ACC112 (cell line): ENCODE measurements around the gene RTF2.

Experiments used
- H2AFZ ChIP-seq: fragments of 200-600 bp; sonication (generic); one replicate; pipeline ENCODE4 v1.6.0; 2017; ENCODE audit warnings: antibody characterized with exemption, low read length; ENCODE audit not compliant: unreplicated experiment
- H3K27ac ChIP-seq: fragments of 200-600 bp; sonication (generic); 2 replicates; pipeline ENCODE4 v1.5.1; 2014; ENCODE audit warnings: low read depth, mild to moderate bottlenecking, antibody characterized with exemption, low read length, moderate library complexity
- H3K27me3 ChIP-seq: fragments of 200-600 bp; sonication (generic); 2 replicates; pipeline ENCODE4 v1.6.1; 2014; ENCODE audit warnings: mild to moderate bottlenecking, antibody characterized with exemption, low read length, moderate library complexity, mixed read lengths; ENCODE audit not compliant: insufficient read depth
- H3K36me3 ChIP-seq: fragments of 200-600 bp; sonication (generic); 2 replicates; pipeline ENCODE4 v1.6.1; 2016; ENCODE audit warnings: mild to moderate bottlenecking, antibody characterized with exemption, low read length, moderate library complexity, mixed read lengths; ENCODE audit not compliant: insufficient read depth
- H3K4me1 ChIP-seq: fragments of 200-600 bp; sonication (generic); one replicate; pipeline ENCODE4 v1.6.1; 2016; ENCODE audit warnings: low read length, mixed read lengths; ENCODE audit not compliant: insufficient read depth, unreplicated experiment, control insufficient read depth
- H3K4me3 ChIP-seq: fragments of 200-600 bp; sonication (generic); 2 replicates; pipeline ENCODE4 v1.5.1; 2014; ENCODE audit warnings: mild to moderate bottlenecking, low read depth, low read length
- H3K79me2 ChIP-seq: fragments of 200-600 bp; sonication (generic); one replicate; pipeline ENCODE4 v1.6.0; 2016; ENCODE audit warnings: low read length; ENCODE audit not compliant: control insufficient read depth, unreplicated experiment, insufficient read depth

The RTF2 gene, protein sequence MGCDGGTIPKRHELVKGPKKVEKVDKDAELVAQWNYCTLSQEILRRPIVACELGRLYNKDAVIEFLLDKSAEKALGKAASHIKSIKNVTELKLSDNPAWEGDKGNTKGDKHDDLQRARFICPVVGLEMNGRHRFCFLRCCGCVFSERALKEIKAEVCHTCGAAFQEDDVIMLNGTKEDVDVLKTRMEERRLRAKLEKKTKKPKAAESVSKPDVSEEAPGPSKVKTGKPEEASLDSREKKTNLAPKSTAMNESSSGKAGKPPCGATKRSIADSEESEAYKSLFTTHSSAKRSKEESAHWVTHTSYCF

DNA sequence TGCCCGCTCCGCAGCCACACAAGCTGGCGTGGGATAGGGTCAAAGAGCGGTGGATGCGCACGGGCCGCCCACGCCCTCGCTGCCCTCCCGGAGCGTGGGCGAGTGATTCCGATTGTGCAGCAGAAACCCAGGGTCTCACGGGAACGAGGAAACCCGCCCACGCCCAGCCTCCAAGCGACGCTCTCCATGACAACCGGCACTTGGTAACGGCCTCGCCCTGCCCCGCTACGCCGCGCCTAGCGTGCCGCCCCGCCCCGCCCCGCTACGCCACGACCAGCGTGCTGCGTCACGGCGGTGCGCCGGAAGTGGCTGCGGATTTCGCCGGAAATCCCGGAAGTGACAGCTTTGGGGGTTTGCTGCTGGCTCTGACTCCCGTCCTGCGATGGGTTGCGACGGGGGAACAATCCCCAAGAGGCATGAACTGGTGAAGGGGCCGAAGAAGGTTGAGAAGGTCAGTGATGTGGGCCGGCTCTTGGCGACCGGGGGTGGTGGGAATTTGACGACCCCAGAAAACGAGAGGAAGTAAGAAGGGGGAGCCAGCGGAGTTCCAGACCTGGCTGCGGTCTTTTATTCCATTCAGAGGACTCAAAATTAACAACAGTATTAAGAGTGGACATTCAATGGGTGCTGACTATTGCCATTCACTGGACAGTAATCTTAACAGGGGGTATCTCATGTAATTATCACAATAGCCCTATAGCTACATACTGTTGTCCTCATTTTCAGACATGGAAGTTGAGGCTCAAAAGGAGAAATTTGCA, at the start of gene RTF2:
Gene RTF2, plus strand, starts transcription at position 312 of the 761 bp plus-strand sequence. Its CDS starts 71 bp downstream, at position 383.
- Histone ChIP-seq H3K79me2 (peaks cover 33% of the 10 kb centered on the region), H3K4me1 (peaks cover 10% of the 10 kb centered on the region), H3K27ac (peak within 1 kb of the TSS; percentile 82), H3K36me3 (0 out of 2 replicates have a peak, but pooled peaks cover 9% of the 10 kb centered on the region), H2AFZ (peak within 1 kb of the TSS; percentile 38), H3K27me3 (no peaks in the 10 kb centered on the region), H3K4me3 (peak within 1 kb of the TSS; percentile 97)

DNA sequence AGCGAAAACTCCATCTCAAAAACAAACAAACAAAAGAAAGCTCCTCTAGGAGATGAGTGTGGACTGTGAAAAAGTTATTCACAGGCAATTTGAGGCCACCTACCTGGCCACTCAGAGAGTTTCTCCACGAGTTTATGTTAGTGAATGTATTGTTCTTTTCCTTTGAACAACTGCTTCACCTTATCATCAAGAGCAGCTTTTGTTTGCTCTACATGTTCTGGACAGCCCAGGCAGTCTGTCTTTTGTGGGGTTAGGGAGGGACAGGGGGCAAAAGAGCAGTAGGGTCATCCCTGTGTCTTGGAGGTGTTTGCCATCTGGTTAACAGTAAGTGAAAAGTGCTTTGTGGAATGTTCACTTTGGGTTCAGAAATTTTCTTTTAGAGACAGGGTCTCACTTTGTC, 48.4 kb upstream of the RTF2 start:
- H3K4me3 ChIP-seq, result no peak overlapping the region
- no peak overlapping the region for H2AFZ ChIP-seq
- H3K79me2 ChIP-seq, result no peaks in the 10 kb centered on the region
- H3K36me3 ChIP-seq, result no peaks in the 10 kb centered on the region
- H3K4me1 ChIP-seq, result peaks cover 40% of the 10 kb centered on the region
- H3K27ac ChIP-seq, result no peak overlapping the region
- no peaks in the 10 kb centered on the region for H3K27me3 ChIP-seq

DNA sequence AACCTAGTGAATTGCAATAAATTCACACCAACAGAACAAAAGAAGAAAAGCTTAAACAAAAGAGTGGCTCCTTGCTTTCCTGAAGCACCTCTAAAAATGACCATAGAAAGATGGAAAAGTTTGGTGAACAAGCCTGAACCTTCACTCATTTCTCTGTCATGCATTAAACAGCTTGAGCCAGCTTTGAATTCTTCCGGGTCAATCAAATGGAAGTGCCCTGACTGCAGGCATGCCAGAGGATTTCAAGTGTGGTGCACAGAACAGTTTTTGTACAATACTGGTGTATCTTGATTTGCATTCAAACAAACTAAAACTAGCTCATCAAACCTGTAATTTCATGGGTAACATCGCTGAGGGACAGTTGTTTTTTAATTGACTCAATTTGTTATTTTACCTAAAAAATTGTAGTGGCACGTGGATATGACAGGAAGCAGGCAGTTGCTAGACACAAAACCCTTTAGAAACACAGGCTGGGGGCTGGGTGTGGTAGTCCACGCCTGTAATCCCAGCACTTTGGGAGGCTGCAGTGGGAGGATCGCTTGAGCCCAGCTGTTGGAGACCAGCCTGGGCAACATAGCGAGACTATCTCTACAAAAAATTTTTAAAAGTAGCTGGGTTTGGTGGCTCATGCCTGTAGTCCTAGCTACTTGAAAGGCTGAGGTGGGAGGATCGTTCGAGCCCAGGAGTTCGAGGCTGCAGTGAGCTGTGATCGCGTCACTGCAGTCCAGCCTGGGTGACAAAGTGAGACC, 47.3 kb upstream of the RTF2 start:
- no peaks in the 10 kb centered on the region for H3K79me2 ChIP-seq
- no peaks in the 10 kb centered on the region for H3K36me3 ChIP-seq
- H3K4me1 ChIP-seq, result peaks cover 34% of the 10 kb centered on the region
- H3K27me3 ChIP-seq, result no peaks in the 10 kb centered on the region
- no peak overlapping the region for H3K27ac ChIP-seq
- no peak overlapping the region for H2AFZ ChIP-seq
- no peak overlapping the region for H3K4me3 ChIP-seq

DNA sequence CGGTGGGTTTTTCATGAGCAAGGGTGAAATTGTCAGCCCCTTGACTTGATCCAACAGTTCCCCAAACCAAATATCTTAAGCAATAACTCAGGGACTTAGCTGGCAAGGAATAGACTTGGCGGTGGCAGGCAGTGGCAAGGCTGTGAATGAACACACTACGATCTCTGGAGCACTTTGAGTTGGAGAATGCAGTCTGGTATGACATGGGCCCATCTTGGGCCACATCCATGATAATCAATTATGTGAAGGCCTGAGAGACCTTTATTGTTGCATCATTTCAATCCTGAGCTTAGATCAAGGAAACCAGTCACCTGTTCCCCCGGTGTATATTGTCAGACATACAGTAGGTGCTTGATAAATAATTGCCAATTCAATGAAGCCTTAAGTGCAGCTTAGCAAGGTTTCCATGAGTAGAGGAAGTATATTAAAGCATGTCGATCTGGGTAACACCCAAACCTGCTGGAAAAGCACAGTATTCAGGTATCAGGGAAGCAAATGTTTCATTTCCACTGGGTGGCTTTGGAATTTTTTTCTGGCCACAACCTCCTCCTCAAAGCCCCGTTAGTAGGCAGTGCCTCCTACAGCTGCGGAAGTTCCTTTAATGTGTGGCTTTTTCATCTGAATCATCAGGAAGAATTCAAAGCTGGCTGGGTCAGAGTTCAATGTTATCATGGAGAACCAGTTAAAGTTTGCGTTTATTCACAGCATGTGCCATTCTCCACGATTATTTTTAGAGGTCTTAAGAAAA, 46.2 kb upstream of the RTF2 start:
- Histone ChIP-seq H3K36me3 (no peaks in the 10 kb centered on the region), H3K27me3 (no peaks in the 10 kb centered on the region), H3K4me1 (peaks cover 34% of the 10 kb centered on the region), H3K79me2 (no peaks in the 10 kb centered on the region), H3K27ac (peak overlapping the region; percentile 72), H3K4me3 (peak overlapping the region; percentile 32; the same call in 1 of the 2 replicates), H2AFZ (peak overlapping the region; percentile 57)

DNA sequence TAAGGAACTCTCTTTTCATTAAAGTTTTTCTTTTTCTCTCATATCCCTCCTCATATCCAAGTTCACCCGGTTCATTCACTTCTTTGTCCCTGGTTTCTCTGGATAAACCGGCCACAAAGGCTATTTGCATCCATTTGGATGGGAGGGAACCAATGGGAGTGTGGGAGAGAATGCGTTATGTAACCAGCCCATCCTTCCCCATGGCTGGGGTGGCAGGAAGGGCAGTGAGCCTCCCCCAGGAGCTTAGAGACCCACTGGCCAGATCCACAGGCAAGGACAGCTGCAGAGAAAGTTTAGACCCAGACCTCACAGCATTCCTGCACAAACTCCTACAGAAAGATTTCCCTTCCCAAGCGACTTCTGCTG, 45.6 kb upstream of the RTF2 start:
- Histone ChIP-seq H2AFZ (peak overlapping the region; percentile 57), H3K79me2 (no peaks in the 10 kb centered on the region), H3K27me3 (no peaks in the 10 kb centered on the region), H3K4me1 (peaks cover 33% of the 10 kb centered on the region), H3K4me3 (peak overlapping the region; percentile 32; the same call in 1 of the 2 replicates), H3K27ac (peak overlapping the region; percentile 72), H3K36me3 (no peaks in the 10 kb centered on the region)

DNA sequence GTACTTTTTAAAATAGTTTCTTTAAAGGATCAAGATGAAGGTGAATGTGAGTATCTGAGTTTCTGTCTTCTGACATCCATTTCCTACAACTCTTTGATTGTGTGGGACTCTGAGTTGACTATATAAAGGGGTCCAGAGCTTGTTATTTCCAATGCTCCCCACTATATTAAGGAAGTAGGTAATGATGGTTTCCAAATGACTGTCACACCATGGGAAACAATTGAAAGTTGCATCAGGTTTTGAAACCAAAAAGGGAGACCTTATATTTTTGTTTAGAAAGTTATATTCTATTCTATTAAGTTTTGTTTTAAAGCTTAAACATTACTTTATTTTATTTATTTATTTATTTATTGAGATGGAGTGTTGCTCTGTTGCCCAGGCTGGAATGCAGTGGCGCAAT, 45.2 kb upstream of the RTF2 start:
- peaks cover 29% of the 10 kb centered on the region for H3K4me1 ChIP-seq
- no peaks in the 10 kb centered on the region for H3K36me3 ChIP-seq
- H3K4me3 ChIP-seq, result no peak overlapping the region
- H3K27me3 ChIP-seq, result no peaks in the 10 kb centered on the region
- no peaks in the 10 kb centered on the region for H3K79me2 ChIP-seq
- peak overlapping the region; percentile 72 for H3K27ac ChIP-seq
- peak overlapping the region; percentile 57 for H2AFZ ChIP-seq

DNA sequence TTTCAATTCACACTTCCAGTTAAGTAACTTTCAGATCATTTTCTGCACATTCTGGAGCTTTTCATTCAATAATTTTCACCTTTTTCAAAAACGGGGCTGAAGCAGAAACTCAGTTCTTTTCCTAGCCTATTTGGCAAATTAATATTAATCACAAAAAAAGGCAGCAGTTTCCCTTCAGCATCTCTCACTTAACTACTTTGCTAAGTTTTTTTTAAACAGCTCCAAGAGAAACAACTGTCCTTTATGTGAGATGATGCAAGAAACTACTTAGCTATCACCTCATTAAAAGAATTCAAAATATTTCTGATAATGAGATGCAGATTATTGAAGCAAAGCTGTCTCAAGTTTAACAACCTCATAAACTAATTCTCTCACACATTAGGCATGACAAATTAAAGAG, 44.5 kb upstream of the RTF2 start:
- Histone ChIP-seq H2AFZ (no peak overlapping the region), H3K36me3 (no peaks in the 10 kb centered on the region), H3K4me3 (no peak overlapping the region), H3K27ac (no peak overlapping the region), H3K27me3 (no peaks in the 10 kb centered on the region), H3K79me2 (no peaks in the 10 kb centered on the region), H3K4me1 (peaks cover 25% of the 10 kb centered on the region)

DNA sequence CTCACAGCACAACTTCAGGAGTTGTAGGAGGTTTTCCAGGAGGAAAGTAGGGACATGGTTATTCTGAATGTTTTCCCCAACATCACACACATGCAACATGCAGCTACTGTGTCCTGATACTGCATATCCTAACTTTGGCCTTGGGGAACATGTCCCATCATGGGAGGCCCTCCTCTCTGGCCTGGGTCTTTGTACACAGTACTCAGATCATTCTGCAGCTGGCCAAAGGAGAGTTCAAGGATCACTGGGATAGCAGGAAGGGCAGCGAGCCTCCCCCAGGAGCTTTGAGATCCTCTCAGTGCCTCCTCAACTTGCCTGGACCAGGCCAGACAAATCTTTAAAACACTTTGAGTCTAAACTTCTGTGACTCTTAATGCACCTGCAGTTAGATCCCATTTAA, 43.5 kb upstream of the RTF2 start:
- H2AFZ ChIP-seq, result no peak overlapping the region
- H3K36me3 ChIP-seq, result no peaks in the 10 kb centered on the region
- peaks cover 29% of the 10 kb centered on the region for H3K4me1 ChIP-seq
- no peaks in the 10 kb centered on the region for H3K27me3 ChIP-seq
- H3K4me3 ChIP-seq, result no peak overlapping the region
- H3K27ac ChIP-seq, result no peak overlapping the region
- H3K79me2 ChIP-seq, result no peaks in the 10 kb centered on the region

DNA sequence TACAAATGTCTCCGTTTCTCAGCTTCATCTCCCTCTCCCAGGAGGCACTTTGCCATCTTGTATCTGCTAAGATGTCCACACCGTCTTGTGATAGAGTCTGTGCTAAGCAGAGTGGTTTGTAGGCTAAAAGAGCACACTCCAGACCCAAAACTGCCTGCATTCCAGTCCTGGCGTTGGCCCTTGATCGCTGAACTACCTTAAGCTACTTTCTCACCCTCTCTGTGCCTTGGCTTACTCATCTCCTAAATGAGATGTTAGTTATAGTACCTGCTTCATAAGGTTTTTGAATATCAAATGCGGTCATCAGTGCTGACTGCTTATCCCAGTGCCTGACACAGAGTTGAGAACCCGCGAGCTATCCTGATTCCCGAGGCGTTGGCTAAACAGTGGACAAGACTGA, 42.4 kb upstream of the RTF2 start:
- peaks cover 31% of the 10 kb centered on the region for H3K4me1 ChIP-seq
- no peak overlapping the region for H3K4me3 ChIP-seq
- no peaks in the 10 kb centered on the region for H3K27me3 ChIP-seq
- H3K79me2 ChIP-seq, result no peaks in the 10 kb centered on the region
- no peak overlapping the region for H2AFZ ChIP-seq
- no peaks in the 10 kb centered on the region for H3K36me3 ChIP-seq
- H3K27ac ChIP-seq, result no peak overlapping the region

DNA sequence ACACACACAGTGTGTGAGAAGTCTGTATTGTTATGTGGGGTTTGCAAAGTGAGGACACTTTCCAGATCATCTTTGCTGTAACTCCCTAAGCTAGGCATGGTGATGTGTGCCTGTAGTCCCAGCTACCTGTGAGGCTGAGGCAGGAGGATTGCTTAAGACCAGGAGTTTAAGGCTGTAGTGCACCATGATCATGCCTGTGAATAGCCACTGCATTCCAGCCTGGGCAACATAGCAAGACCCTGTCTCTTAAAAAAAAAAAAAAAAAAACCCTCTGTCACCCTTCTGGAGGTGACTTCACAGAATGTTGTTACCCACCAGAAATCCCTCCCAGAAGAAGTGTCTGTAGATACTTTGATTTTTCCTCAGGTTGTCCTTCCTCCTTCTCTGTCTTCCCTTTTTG, 41.5 kb upstream of the RTF2 start:
- Histone ChIP-seq H3K4me1 (peaks cover 28% of the 10 kb centered on the region), H3K79me2 (no peaks in the 10 kb centered on the region), H3K36me3 (no peaks in the 10 kb centered on the region), H3K4me3 (no peak overlapping the region), H3K27ac (no peak overlapping the region), H2AFZ (no peak overlapping the region), H3K27me3 (no peaks in the 10 kb centered on the region)
